ENCODE data around the gene FBXW11.

- no peak for TF ChIP-seq CTCF (IDR thresholded peaks at IDR 0.05; ENCODE audit: insufficient read depth, low read length)
- TF ChIP-seq POLR2AphosphoS5 (IDR thresholded peaks at IDR 0.05; ENCODE audit: low read depth) = no peak
- no peak for TF ChIP-seq REST (IDR thresholded peaks at IDR 0.05; ENCODE audit: insufficient replicate concordance, low read depth)
These were observed 161.3 kb downstream of the FBXW11 start for GRCh38 chr5:171845040-171845630.
